ENCODE measurements around the gene PLCB1. TPM values are rescaled to one million over a fixed set of nuclear protein-coding genes. Genes with fewer than 3 reads are reported as not detected.

The PLCB1 gene
- total and polyA plus RNA-seq, 2 experiments from 2014 or later, result 6.7 to 20.5 TPM

DNA sequence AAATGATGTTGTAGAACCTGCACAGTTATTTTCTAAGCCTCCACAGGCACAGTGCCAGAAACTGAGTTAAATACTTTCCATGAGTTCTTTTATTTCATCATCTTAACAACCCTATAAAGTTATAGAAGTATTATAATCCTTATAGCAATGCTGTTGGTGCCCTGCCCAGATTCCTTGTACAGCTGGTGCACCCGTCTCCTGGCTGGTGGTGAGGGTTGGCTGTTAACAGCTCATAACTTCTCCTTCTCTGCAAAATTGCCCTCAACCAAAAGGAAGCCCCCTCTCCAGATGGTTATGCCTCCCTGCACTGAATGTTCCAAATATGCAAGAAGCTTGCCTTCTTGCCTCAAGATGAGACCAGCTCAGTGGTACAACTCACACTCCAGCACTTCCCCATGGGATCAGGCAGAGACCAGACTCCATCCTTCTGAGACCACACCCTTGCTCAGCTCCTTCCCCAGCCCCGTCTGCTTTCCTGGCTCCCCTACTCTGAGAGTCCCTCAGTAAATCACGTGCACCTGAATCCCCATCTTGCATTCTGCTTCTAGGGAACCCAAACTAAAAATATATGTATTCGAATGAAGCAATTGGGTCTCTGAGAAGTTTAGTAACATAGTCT lies 632.4 kb downstream of the PLCB1 start:
- no peak overlapping the region for H3K27ac ChIP-seq
- H3K27me3 ChIP-seq, result no peaks in the 10 kb centered on the region
- TF ChIP-seq EZH2 (IDR thresholded peaks at IDR 0.05; ENCODE audit: borderline replicate concordance), result no peak
- H4K20me1 ChIP-seq (ENCODE audit: insufficient read depth, poor library complexity, severe bottlenecking), result no peaks in the 10 kb centered on the region
- no peak overlapping the region for H2AFZ ChIP-seq
- no peaks in the 10 kb centered on the region for H3K79me2 ChIP-seq
- 63% methylated on average over 4 of the region's 4 CpGs for WGBS (ENCODE audit: low lambda C conversion rate, missing lambda C conversion rate)
- DNase-seq (ENCODE audit: low spot score), result peak; percentile 10
- H3K9me3 ChIP-seq (ENCODE audit: low read depth), result no peaks in the 10 kb centered on the region
- no peak overlapping the region for H3K4me3 ChIP-seq
- no peak overlapping the region for H3K4me2 ChIP-seq
- H3K9me2 ChIP-seq (replicated peaks; ENCODE audit: insufficient read depth), result no peaks in the 10 kb centered on the region
- no peaks in the 10 kb centered on the region for H3K4me1 ChIP-seq (ENCODE audit: insufficient read depth)
- H3K36me3 ChIP-seq (replicated peaks; ENCODE audit: insufficient read depth, low read depth), result no peaks in the 10 kb centered on the region

DNA sequence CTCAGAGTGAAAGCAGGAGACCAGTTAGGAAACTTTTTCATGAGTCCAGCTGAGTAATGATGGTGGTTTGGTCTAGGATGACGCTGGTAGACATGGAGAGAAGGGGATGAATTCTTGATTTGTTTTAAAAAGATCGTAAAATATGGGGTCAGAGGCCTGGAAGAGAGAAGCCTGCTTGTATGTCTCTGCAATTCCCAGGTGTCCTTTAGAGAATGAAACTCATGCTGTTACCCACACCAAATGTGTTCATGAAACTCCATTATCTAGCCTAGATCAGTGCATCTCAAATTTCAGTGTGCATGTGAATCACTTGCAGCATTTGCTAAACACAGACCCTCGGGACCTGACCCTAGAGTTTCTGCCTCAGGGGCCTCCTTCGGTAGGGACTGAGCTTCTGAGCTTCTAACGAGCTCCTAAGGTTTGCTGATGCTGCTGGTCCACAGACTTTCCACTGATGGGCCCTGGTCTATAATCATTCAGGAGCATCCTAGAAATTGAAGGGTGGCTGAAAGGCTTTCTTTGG lies 634.9 kb downstream of the PLCB1 start:
- Histone ChIP-seq H3K27me3 (no peaks in the 10 kb centered on the region), H3K27ac (no peak overlapping the region), H3K4me1 (ENCODE audit: insufficient read depth) (no peaks in the 10 kb centered on the region), H4K20me1 (ENCODE audit: insufficient read depth, poor library complexity, severe bottlenecking) (no peaks in the 10 kb centered on the region), H2AFZ (no peak overlapping the region), H3K79me2 (no peaks in the 10 kb centered on the region), H3K4me3 (no peak overlapping the region), H3K9me2 (replicated peaks; ENCODE audit: insufficient read depth) (no peaks in the 10 kb centered on the region), H3K4me2 (no peak overlapping the region), H3K36me3 (replicated peaks; ENCODE audit: insufficient read depth, low read depth) (no peaks in the 10 kb centered on the region), H3K9me3 (ENCODE audit: low read depth) (no peaks in the 10 kb centered on the region)
- no peak for TF ChIP-seq EZH2phosphoT487 (IDR thresholded peaks at IDR 0.05; ENCODE audit: low read depth, severe bottlenecking, unreplicated experiment)
- TF ChIP-seq, protein P1, sequence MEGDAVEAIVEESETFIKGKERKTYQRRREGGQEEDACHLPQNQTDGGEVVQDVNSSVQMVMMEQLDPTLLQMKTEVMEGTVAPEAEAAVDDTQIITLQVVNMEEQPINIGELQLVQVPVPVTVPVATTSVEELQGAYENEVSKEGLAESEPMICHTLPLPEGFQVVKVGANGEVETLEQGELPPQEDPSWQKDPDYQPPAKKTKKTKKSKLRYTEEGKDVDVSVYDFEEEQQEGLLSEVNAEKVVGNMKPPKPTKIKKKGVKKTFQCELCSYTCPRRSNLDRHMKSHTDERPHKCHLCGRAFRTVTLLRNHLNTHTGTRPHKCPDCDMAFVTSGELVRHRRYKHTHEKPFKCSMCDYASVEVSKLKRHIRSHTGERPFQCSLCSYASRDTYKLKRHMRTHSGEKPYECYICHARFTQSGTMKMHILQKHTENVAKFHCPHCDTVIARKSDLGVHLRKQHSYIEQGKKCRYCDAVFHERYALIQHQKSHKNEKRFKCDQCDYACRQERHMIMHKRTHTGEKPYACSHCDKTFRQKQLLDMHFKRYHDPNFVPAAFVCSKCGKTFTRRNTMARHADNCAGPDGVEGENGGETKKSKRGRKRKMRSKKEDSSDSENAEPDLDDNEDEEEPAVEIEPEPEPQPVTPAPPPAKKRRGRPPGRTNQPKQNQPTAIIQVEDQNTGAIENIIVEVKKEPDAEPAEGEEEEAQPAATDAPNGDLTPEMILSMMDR (IDR thresholded peaks at IDR 0.05; ENCODE audit: poor library complexity), result no peak
- TF ChIP-seq EZH2 (IDR thresholded peaks at IDR 0.05; ENCODE audit: borderline replicate concordance), result no peak
- 86% methylated on average over 5 of the region's 5 CpGs for WGBS (ENCODE audit: low lambda C conversion rate, missing lambda C conversion rate)
- DNase-seq (ENCODE audit: low spot score), result no peak

DNA sequence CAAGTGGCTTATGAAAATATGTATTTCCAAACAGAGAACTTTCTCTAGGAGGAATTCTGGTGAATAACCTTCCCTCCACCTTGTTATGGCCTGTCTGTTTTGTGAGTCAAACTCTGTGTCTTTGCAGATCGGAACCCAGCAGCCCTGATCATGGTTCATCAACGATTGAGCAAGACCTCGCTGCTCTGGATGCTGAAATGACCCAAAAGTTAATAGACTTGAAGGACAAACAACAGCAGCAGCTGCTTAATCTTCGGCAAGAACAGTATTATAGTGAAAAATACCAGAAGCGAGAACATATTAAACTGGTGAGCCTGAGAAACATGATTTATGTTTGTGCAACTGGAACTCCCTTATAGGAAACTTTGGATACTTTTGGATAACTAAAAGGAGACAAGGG lies 642.3 kb downstream of the PLCB1 start:
- no peaks in the 10 kb centered on the region for H3K27me3 ChIP-seq
- peaks cover 7% of the 10 kb centered on the region for H3K4me1 ChIP-seq (ENCODE audit: insufficient read depth)
- no peak overlapping the region for H2AFZ ChIP-seq
- no peak overlapping the region for H3K4me2 ChIP-seq
- H3K4me3 ChIP-seq, result no peak overlapping the region
- no peaks in the 10 kb centered on the region for H3K36me3 ChIP-seq (replicated peaks; ENCODE audit: insufficient read depth, low read depth)
- WGBS (ENCODE audit: low lambda C conversion rate, missing lambda C conversion rate), result 84% methylated on average over 5 of the region's 5 CpGs
- DNase-seq (ENCODE audit: low spot score), result no peak
- no peaks in the 10 kb centered on the region for H3K9me2 ChIP-seq (replicated peaks; ENCODE audit: insufficient read depth)
- TF ChIP-seq EZH2phosphoT487 (IDR thresholded peaks at IDR 0.05; ENCODE audit: low read depth, severe bottlenecking, unreplicated experiment), result no peak
- no peak for TF ChIP-seq EZH2 (IDR thresholded peaks at IDR 0.05; ENCODE audit: borderline replicate concordance)
- TF ChIP-seq, protein P1 (IDR thresholded peaks at IDR 0.05; ENCODE audit: poor library complexity), result no peak
- H4K20me1 ChIP-seq (ENCODE audit: insufficient read depth, poor library complexity, severe bottlenecking), result no peaks in the 10 kb centered on the region
- H3K9me3 ChIP-seq (ENCODE audit: low read depth), result no peaks in the 10 kb centered on the region
- H3K79me2 ChIP-seq, result no peaks in the 10 kb centered on the region
- no peak overlapping the region for H3K27ac ChIP-seq

DNA sequence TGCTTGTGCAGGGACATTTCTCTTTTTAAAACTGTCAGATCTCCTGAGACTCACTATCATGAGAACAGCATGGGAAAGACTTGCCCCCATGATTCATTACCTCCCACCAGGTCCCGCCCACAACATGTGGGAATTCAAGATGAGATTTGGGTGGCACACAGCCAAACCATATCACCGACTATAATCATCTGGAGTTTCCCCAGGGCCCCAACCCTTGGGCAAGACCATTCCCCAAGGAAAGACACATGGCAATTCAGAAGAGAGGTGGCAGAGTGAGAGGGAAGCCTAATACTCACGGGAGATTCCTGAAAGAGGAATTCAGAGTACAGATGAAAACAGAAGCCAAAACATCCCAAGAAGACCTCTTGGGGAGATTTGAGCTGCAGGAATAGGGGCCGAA lies 645.8 kb downstream of the PLCB1 start:
- no peaks in the 10 kb centered on the region for H3K36me3 ChIP-seq (replicated peaks; ENCODE audit: insufficient read depth, low read depth)
- H3K4me3 ChIP-seq, result no peak overlapping the region
- no peaks in the 10 kb centered on the region for H4K20me1 ChIP-seq (ENCODE audit: insufficient read depth, poor library complexity, severe bottlenecking)
- 92% methylated on average over 4 of the region's 4 CpGs for WGBS (ENCODE audit: low lambda C conversion rate, missing lambda C conversion rate)
- no peak for DNase-seq (ENCODE audit: low spot score)
- H3K9me2 ChIP-seq (replicated peaks; ENCODE audit: insufficient read depth), result no peaks in the 10 kb centered on the region
- H3K4me2 ChIP-seq, result no peak overlapping the region
- H3K9me3 ChIP-seq (ENCODE audit: low read depth), result no peaks in the 10 kb centered on the region
- no peaks in the 10 kb centered on the region for H3K79me2 ChIP-seq
- no peak overlapping the region for H3K27ac ChIP-seq
- H2AFZ ChIP-seq, result no peak overlapping the region
- TF ChIP-seq EZH2phosphoT487 (IDR thresholded peaks at IDR 0.05; ENCODE audit: low read depth, severe bottlenecking, unreplicated experiment) (no peak), EZH2 (IDR thresholded peaks at IDR 0.05; ENCODE audit: borderline replicate concordance) (no peak)
- TF ChIP-seq, protein P1 (IDR thresholded peaks at IDR 0.05; ENCODE audit: poor library complexity), result no peak
- H3K27me3 ChIP-seq, result no peaks in the 10 kb centered on the region
- peaks cover 8% of the 10 kb centered on the region for H3K4me1 ChIP-seq (ENCODE audit: insufficient read depth)

Data from hepatocyte (in vitro differentiated cells).